Memory B cell (primary cell): ENCODE results near the gene PDSS1.

Experiments
- ATAC-seq: fragments of 150-1000 bp; cut with Tn5 transposase; 2 replicates; pipeline ENCODE4 v1.10.0; 2021; ENCODE audit warnings: low read depth, mild to moderate bottlenecking, moderate library complexity
- DNase-seq, 2 donors: peaks; one replicate each; pipeline ENCODE4 v3.0.0; 2022; ENCODE audit warnings: low spot score in 2 of 2
- H3K27ac Mint-ChIP-seq: one replicate; pipeline ENCODE4 v1.8.0; 2022; ENCODE audit warnings: mild to moderate bottlenecking, moderate library complexity, mixed read lengths
- H3K27me3 Mint-ChIP-seq: one replicate; pipeline ENCODE4 v1.8.0; 2022; ENCODE audit warnings: mixed read lengths
- H3K36me3 Mint-ChIP-seq: one replicate; pipeline ENCODE4 v1.8.0; 2022; ENCODE audit warnings: mild to moderate bottlenecking, mixed read lengths
- H3K4me1 Mint-ChIP-seq: one replicate; pipeline ENCODE4 v1.8.0; 2022; ENCODE audit warnings: mixed read lengths
- H3K4me3 Mint-ChIP-seq: one replicate; pipeline ENCODE4 v1.8.0; 2022; ENCODE audit warnings: mild to moderate bottlenecking, moderate library complexity, mixed read lengths
- H3K9me3 Mint-ChIP-seq: one replicate; pipeline ENCODE4 v1.8.0; 2022; ENCODE audit warnings: mixed read lengths

PDSS1 gene

GRCh38 chr10:26711324-26711723, 13.8 kb downstream of the PDSS1 start:
- H3K36me3 Mint-ChIP-seq: peaks cover 27% of the 10 kb centered on the region
- H3K4me1 Mint-ChIP-seq: no peaks in the 10 kb centered on the region
- ATAC-seq (no peak), DNase-seq (no peak)
- H3K27me3 Mint-ChIP-seq: no peaks in the 10 kb centered on the region
- H3K27ac Mint-ChIP-seq: no peak overlapping the region
- no peaks in the 10 kb centered on the region for H3K9me3 Mint-ChIP-seq
- no peak overlapping the region for H3K4me3 Mint-ChIP-seq

- Mint-ChIP-seq H3K4me3 (no peak overlapping the region), H3K36me3 (peaks cover 6% of the 10 kb centered on the region), H3K27ac (no peak overlapping the region)
Measured at GRCh38 chr10:26714415-26715136, 17.1 kb downstream of the PDSS1 start.

GRCh38 chr10:26715137-26715487, 17.6 kb downstream of the PDSS1 start:
- Mint-ChIP-seq H3K27ac (no peak overlapping the region), H3K4me3 (no peak overlapping the region), H3K36me3 (peaks cover 6% of the 10 kb centered on the region), H3K27me3 (no peaks in the 10 kb centered on the region), H3K9me3 (no peaks in the 10 kb centered on the region), H3K4me1 (no peaks in the 10 kb centered on the region)
- DNase-seq (no peak), ATAC-seq (no peak)

More at GRCh38 chr10:26714415-26715136, 17.1 kb downstream of the PDSS1 start:
- no peaks in the 10 kb centered on the region for H3K9me3 Mint-ChIP-seq
- no peaks in the 10 kb centered on the region for H3K4me1 Mint-ChIP-seq
- ATAC-seq: no peak
- no peak for DNase-seq
- no peaks in the 10 kb centered on the region for H3K27me3 Mint-ChIP-seq

GRCh38 chr10:26717476-26717875, 20.0 kb downstream of the PDSS1 start:
- no peaks in the 10 kb centered on the region for H3K4me1 Mint-ChIP-seq
- no peak for DNase-seq
- ATAC-seq: no peak
- no peaks in the 10 kb centered on the region for H3K27me3 Mint-ChIP-seq
- no peak overlapping the region for H3K27ac Mint-ChIP-seq
- peaks cover 6% of the 10 kb centered on the region for H3K36me3 Mint-ChIP-seq
- no peak overlapping the region for H3K4me3 Mint-ChIP-seq
- no peaks in the 10 kb centered on the region for H3K9me3 Mint-ChIP-seq

GRCh38 chr10:26721561-26721960, 24.1 kb downstream of the PDSS1 start:
- peaks cover 4% of the 10 kb centered on the region for H3K4me1 Mint-ChIP-seq
- no peaks in the 10 kb centered on the region for H3K27me3 Mint-ChIP-seq
- no peaks in the 10 kb centered on the region for H3K9me3 Mint-ChIP-seq
- DNase-seq (no peak), ATAC-seq (no peak)
- peaks cover 1% of the 10 kb centered on the region for H3K36me3 Mint-ChIP-seq
- H3K27ac Mint-ChIP-seq: no peak overlapping the region
- no peak overlapping the region for H3K4me3 Mint-ChIP-seq

GRCh38 chr10:26723016-26723415, 25.5 kb downstream of the PDSS1 start:
- no peak for ATAC-seq
- Mint-ChIP-seq H3K27ac (no peak overlapping the region), H3K4me1 (peaks cover 4% of the 10 kb centered on the region), H3K27me3 (no peaks in the 10 kb centered on the region), H3K9me3 (no peaks in the 10 kb centered on the region), H3K36me3 (peaks cover 3% of the 10 kb centered on the region), H3K4me3 (no peak overlapping the region)
- no peak for DNase-seq

GRCh38 chr10:26725837-26726727, 28.6 kb downstream of the PDSS1 start:
- ATAC-seq (peak; percentile 70), DNase-seq (peak in 1 of 2 donors; percentile 47)
- Mint-ChIP-seq H3K36me3 (peaks cover 3% of the 10 kb centered on the region), H3K4me1 (peaks cover 10% of the 10 kb centered on the region), H3K27me3 (no peaks in the 10 kb centered on the region), H3K4me3 (no peak overlapping the region), H3K9me3 (no peaks in the 10 kb centered on the region), H3K27ac (peak overlapping the region; percentile 46)

- Mint-ChIP-seq H3K4me3 (no peak overlapping the region), H3K36me3 (peaks cover 3% of the 10 kb centered on the region), H3K9me3 (no peaks in the 10 kb centered on the region), H3K27ac (no peak overlapping the region), H3K4me1 (peaks cover 15% of the 10 kb centered on the region), H3K27me3 (no peaks in the 10 kb centered on the region)
- DNase-seq (no peak), ATAC-seq (no peak)
Measured at GRCh38 chr10:26727005-26727404, 29.5 kb downstream of the PDSS1 start.

GRCh38 chr10:26728957-26729356, 31.5 kb downstream of the PDSS1 start:
- no peaks in the 10 kb centered on the region for H3K9me3 Mint-ChIP-seq
- ATAC-seq (no peak), DNase-seq (no peak)
- no peaks in the 10 kb centered on the region for H3K27me3 Mint-ChIP-seq
- H3K27ac Mint-ChIP-seq: no peak overlapping the region
- H3K4me3 Mint-ChIP-seq: no peak overlapping the region
- peaks cover 4% of the 10 kb centered on the region for H3K36me3 Mint-ChIP-seq
- peaks cover 16% of the 10 kb centered on the region for H3K4me1 Mint-ChIP-seq

GRCh38 chr10:26729395-26729794, 31.9 kb downstream of the PDSS1 start:
- DNase-seq: no peak
- no peaks in the 10 kb centered on the region for H3K27me3 Mint-ChIP-seq
- no peak overlapping the region for H3K27ac Mint-ChIP-seq
- H3K36me3 Mint-ChIP-seq: peaks cover 3% of the 10 kb centered on the region
- peaks cover 16% of the 10 kb centered on the region for H3K4me1 Mint-ChIP-seq
- H3K9me3 Mint-ChIP-seq: no peaks in the 10 kb centered on the region
- no peak for ATAC-seq
- H3K4me3 Mint-ChIP-seq: no peak overlapping the region

- Mint-ChIP-seq H3K36me3 (peaks cover 3% of the 10 kb centered on the region), H3K4me3 (peak overlapping the region; percentile 34), H3K4me1 (peaks cover 16% of the 10 kb centered on the region), H3K9me3 (no peaks in the 10 kb centered on the region), H3K27me3 (no peaks in the 10 kb centered on the region), H3K27ac (peak overlapping the region; percentile 59)
- DNase-seq (peak in 1 of 2 donors; percentile 37), ATAC-seq (peak; percentile 85)
Measured at GRCh38 chr10:26730552-26730951, 33.1 kb downstream of the PDSS1 start.

GRCh38 chr10:26733750-26734568, 36.5 kb downstream of the PDSS1 start:
- no peaks in the 10 kb centered on the region for H3K9me3 Mint-ChIP-seq
- no peaks in the 10 kb centered on the region for H3K27me3 Mint-ChIP-seq
- H3K27ac Mint-ChIP-seq: peak overlapping the region; percentile 96
- DNase-seq (no peak), ATAC-seq (no peak)
- H3K4me3 Mint-ChIP-seq: no peak overlapping the region
- peaks cover 1% of the 10 kb centered on the region for H3K36me3 Mint-ChIP-seq
- H3K4me1 Mint-ChIP-seq: peaks cover 23% of the 10 kb centered on the region

- H3K27me3 Mint-ChIP-seq: no peaks in the 10 kb centered on the region
- ATAC-seq: no peak
- peak overlapping the region; percentile 96 for H3K27ac Mint-ChIP-seq
- H3K36me3 Mint-ChIP-seq: peaks cover 1% of the 10 kb centered on the region
- no peaks in the 10 kb centered on the region for H3K9me3 Mint-ChIP-seq
- no peak overlapping the region for H3K4me3 Mint-ChIP-seq
- no peak for DNase-seq
- H3K4me1 Mint-ChIP-seq: peaks cover 31% of the 10 kb centered on the region
Measured at GRCh38 chr10:26735435-26735834, 37.9 kb downstream of the PDSS1 start.

- H3K4me1 Mint-ChIP-seq: peaks cover 34% of the 10 kb centered on the region
Measured at GRCh38 chr10:26737730-26738129, 40.2 kb downstream of the PDSS1 start.

More at GRCh38 chr10:26737730-26738129, 40.2 kb downstream of the PDSS1 start:
- Mint-ChIP-seq H3K27ac (peak overlapping the region; percentile 96), H3K9me3 (no peaks in the 10 kb centered on the region), H3K4me3 (no peak overlapping the region), H3K27me3 (no peaks in the 10 kb centered on the region), H3K36me3 (peaks cover 6% of the 10 kb centered on the region)
- DNase-seq: peak in 1 of 2 donors; percentile 56
- peak; percentile 78 for ATAC-seq
